ENCODE data around the gene BARD1.

BARD1 gene

GRCh38 chr2:214679736-214680135, 129.7 kb downstream of the BARD1 start:
- in situ Hi-C loops (cut with MboI; ENCODE audit: low sequenced_read_pairs): no loop called here

- in situ Hi-C loops (cut with MboI; ENCODE audit: low sequenced_read_pairs): no loop called here
Measured at GRCh38 chr2:214676421-214677089, 132.9 kb downstream of the BARD1 start.

Measured in HL-60/S4 treated with retinoic acid at 250 ng/mL for 4 days and 3 days (cell line).